IMR-90 (cell line): ENCODE data around the gene ETV4.

Experiments
- BHLHE40 ChIP-seq: fragments of 150-350 bp; IDR thresholded peaks from 2 replicates; pipeline ENCODE4 v1.6.1; 2016; ENCODE audit warnings: mild to moderate bottlenecking, low read depth, low read length
- CHD1 ChIP-seq: IDR thresholded peaks from 2 replicates; pipeline ENCODE4 v1.6.1; 2012; ENCODE audit warnings: low read depth, low read length, improper control_type of control experiment
- MAFK ChIP-seq: IDR thresholded peaks from 2 replicates; pipeline ENCODE4 v1.6.1; 2012; ENCODE audit warnings: low read depth, low read length, improper control_type of control experiment
- MXI1 ChIP-seq: IDR thresholded peaks from 2 replicates; pipeline ENCODE4 v1.6.1; 2012; ENCODE audit warnings: low read depth, mild to moderate bottlenecking, low read length, moderate library complexity, borderline replicate concordance
- RAD21 ChIP-seq: IDR thresholded peaks from 2 replicates; pipeline ENCODE4 v1.6.1; 2012; ENCODE audit warnings: low read length, improper control_type of control experiment
- RCOR1 ChIP-seq: IDR thresholded peaks from 2 replicates; pipeline ENCODE4 v1.6.1; 2012; ENCODE audit warnings: mild to moderate bottlenecking, low read length, improper control_type of control experiment; ENCODE audit not compliant: insufficient replicate concordance
- TF ChIP-seq, protein P1 (sequence below): fragments of 150-350 bp; IDR thresholded peaks from 2 replicates; pipeline ENCODE4 v1.6.1; 2017; ENCODE audit warnings: mild to moderate bottlenecking, antibody characterized with exemption, low read length, low read depth
- TF ChIP-seq, protein P2 (sequence below): conservative IDR thresholded peaks from 2 replicates; pipeline ENCODE4 v1.5.1; 2012; ENCODE audit warnings: mild to moderate bottlenecking, low read depth, low read length, improper control_type of control experiment

DNA sequence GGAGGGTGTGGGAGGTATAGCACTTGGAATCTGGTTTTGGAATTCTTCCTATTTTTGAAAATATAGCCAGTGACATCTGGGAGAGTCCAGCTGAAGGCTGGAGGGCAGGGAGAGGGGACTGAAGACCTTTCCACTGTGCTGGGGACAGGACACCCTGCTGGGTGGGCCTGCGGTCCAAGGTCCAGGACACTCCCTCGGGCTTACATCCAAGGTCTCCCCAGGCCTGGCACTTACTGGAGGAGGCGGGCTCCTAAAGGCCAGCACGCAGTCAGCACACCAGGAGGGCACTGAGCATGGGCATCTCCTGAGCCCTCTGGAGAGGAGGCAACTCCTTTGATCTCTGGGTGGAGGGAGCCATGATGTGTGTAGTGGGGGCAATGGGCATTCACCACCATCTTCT is 35.5 kb upstream of the ETV4 start:
- no peak for TF ChIP-seq BHLHE40
- TF ChIP-seq, protein P1, sequence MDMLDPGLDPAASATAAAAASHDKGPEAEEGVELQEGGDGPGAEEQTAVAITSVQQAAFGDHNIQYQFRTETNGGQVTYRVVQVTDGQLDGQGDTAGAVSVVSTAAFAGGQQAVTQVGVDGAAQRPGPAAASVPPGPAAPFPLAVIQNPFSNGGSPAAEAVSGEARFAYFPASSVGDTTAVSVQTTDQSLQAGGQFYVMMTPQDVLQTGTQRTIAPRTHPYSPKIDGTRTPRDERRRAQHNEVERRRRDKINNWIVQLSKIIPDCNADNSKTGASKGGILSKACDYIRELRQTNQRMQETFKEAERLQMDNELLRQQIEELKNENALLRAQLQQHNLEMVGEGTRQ: no peak
- no peak for TF ChIP-seq RAD21
- TF ChIP-seq, protein P2, sequence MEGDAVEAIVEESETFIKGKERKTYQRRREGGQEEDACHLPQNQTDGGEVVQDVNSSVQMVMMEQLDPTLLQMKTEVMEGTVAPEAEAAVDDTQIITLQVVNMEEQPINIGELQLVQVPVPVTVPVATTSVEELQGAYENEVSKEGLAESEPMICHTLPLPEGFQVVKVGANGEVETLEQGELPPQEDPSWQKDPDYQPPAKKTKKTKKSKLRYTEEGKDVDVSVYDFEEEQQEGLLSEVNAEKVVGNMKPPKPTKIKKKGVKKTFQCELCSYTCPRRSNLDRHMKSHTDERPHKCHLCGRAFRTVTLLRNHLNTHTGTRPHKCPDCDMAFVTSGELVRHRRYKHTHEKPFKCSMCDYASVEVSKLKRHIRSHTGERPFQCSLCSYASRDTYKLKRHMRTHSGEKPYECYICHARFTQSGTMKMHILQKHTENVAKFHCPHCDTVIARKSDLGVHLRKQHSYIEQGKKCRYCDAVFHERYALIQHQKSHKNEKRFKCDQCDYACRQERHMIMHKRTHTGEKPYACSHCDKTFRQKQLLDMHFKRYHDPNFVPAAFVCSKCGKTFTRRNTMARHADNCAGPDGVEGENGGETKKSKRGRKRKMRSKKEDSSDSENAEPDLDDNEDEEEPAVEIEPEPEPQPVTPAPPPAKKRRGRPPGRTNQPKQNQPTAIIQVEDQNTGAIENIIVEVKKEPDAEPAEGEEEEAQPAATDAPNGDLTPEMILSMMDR: no peak
- TF ChIP-seq CHD1: no peak
- no peak for TF ChIP-seq MXI1
- no peak for TF ChIP-seq RCOR1
- TF ChIP-seq MAFK: no peak
